ENCODE measurements around the gene CEP57. TPM values are rescaled to one million over a fixed set of nuclear protein-coding genes. Genes with fewer than 3 reads are reported as not detected.
"Not testable (repeated sequence)": the region's sequence is repeated elsewhere in the genome, so short reads cannot be mapped to it uniquely, and the experiment has no call there.

CEP57 gene
- polyA plus RNA-seq, 4 donors: 69.7 to 86.1 (median 83.6) TPM

DNA sequence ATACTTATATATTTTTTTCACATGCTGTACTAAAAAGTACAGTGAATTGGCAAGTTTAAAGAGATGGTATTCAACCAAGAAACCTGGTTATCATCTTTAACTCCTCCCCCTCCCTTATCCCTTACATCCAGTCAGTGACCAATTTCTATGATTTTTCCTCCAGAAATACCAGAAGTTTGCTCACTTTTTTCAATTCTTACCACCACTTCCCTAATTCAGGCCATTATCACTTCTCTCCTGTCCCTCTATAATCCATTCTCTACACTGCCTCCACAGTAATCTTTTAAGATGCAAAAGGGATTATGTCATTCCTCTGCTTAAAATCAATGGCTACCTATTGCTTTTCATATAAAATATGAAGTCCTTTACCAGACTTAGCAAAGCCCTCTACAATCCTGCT lies 62.8 kb downstream of the CEP57 start:
- no peak for DNase-seq (ENCODE audit: low read depth in 4 of 4, low spot score in 3 of 4)

DNA sequence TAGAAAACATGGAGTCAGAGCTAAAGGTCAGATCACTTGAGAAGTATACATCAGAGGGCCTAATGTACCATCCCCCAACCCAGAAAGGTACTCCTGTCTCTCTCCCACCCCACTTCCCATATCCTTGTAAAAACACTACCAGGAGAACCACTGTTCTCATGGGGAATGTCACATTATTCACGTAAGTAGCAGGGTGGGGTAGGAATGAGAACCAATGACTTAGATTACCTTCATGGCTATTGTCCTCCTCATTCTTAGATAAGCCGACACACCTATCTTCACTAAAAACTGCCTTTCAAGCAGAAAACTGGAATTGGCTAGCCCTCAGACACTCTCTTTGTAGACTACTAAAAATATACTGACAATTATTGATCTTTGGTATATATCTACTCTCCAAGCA lies 63.6 kb downstream of the CEP57 start:
- no peak for DNase-seq (ENCODE audit: low read depth in 4 of 4, low spot score in 3 of 4)

DNA sequence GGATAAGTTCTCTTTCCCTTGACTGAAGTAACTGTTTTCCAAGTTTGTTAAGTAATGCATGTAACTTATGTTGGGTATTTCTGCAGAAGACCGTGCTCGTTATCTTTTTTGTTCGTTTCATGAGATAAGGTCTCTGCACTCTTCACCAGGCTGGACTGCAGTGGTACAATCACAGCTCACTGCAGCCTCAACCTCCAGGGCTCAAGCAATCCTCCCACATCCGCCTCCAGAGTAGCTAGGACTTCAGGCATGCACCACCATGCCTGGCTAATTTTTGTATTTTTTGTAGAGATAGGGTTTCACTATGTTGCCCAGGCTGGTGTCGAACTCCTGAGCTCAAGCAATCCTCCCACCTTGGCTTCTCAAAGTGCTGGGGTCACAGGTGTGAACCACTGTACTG lies 64.1 kb downstream of the CEP57 start:
- DNase-seq (ENCODE audit: low read depth in 4 of 4, low spot score in 3 of 4): not testable (repeated sequence)

DNA sequence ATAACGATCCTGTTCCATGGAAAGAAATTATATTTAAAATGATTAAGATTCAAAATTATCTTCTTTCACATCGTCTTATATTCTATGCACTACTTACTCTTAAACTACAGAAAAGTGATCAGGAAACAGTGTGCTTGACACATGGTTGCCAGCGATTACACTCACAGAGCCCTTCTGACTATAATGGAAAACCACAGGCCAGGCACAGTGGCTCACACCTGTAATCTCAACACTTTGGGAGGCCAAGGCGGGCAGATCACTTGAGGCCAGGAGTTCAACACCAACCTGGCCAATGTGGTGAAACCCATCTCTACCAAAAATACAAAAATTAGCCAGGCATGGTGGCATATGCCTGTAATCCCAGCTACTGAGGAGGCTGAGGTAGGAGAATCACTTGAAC lies 69.7 kb downstream of the CEP57 start:
- DNase-seq (ENCODE audit: low read depth in 4 of 4, low spot score in 3 of 4): not testable (repeated sequence)

DNA sequence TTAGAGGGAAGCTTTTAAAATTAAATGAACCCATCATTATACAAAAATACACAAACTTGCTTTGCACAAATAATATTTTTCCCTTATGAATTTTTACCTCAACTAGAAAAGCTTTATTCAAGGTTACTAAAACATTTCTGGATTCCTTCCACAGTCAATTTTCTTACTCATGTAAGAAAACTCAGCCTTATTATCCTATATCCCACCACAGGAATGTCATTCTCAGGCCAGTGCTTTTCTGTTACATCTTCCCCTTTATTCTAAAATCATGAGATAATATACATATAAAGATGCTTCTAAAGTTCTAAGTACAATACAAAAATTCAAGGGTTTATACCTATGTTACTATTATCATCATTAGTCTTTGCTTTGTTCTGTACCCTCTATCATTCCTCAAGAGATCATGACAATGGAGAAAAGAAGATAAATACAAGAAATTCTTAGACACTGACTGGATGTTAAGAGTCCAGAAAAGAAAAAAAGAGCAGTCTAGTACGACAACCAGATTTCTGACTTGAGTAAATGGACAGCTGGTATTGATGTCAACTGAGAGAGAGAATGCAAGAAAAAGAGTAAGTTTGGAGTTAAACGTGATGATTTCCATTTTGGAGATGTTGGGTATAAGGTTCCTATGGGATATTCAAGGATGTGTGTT lies 73.3 kb downstream of the CEP57 start:
- DNase-seq (ENCODE audit: low read depth in 4 of 4, low spot score in 3 of 4): no peak

DNA sequence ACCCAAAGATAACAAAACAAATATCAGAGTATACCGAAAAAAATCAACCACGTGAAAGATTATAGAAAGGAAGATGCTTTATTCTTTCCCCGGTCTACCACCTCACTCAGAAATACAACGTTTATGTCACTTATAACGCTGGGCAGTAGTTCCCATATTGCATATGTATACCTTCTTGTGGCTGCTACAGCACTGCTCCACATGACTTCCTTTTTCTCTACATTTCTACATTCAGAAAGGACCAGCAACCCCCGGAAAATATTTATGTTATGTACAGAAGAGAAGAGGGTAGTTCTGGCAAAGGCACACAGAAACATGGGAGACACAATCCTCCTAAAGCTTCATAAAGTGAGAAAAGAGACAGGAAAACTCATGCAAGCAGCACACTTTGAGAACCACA lies 76.8 kb downstream of the CEP57 start:
- DNase-seq (ENCODE audit: low read depth in 4 of 4, low spot score in 3 of 4): no peak

DNA sequence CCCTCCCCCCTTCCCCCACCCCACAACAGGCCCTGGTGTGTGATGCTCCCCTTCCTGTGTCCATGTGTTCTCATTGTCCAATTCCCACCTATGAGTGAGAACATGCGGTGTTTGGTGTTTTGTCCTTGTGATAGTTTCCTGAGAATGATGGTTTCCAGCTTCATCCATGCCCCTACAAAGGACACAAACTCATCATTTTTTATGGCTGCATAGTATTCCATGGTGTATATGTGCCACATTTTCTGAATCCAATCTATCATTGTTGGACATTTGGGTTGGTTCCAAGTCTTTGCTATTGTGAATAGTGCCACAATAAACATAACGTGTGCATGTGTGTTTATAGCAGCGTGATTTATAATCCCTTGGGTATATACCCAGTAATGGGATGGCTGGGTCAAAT lies 80.6 kb downstream of the CEP57 start:
- DNase-seq (ENCODE audit: low read depth in 4 of 4, low spot score in 3 of 4): not testable (repeated sequence)

DNA sequence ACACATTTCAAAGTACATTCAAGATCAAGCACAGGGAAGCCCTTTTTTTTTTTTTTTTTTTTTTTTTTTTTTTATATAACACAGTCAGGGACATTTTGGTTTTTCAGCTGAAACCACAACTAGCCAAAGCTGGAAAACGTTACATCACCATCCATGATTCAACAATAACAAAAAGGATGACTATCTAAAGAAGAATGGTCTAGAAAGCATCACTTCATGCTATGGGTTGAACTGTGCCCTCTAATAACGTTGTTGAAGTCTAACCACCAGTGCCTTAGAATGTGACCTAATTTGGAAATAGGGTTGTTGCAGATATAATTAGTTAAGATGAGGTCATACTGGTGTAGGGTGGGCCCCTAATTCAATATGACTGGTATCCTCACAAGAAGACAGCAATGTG lies 87.0 kb downstream of the CEP57 start:
- DNase-seq (ENCODE audit: low read depth in 4 of 4, low spot score in 3 of 4): no peak

Other genes with a start within 250 kb of the CEP57 start
- gene FAM76B, start 716 bp upstream of the CEP57 start, polyA plus RNA-seq (ENCODE audit: insufficient read length in 4 of 4): 10 to 100 TPM; 47.1 to 66.6 (median 57.3) TPM
- 10 to 100 TPM; 61.2 to 63.3 (median 63.1) TPM for gene MTMR2, start 133.6 kb downstream of the CEP57 start, polyA plus RNA-seq (ENCODE audit: insufficient read length in 4 of 4)

All from right renal pelvis (tissue), 4 donors.